Measurements from ENCODE around the gene KCNIP4.

GRCh38 chr4:20761382-20761781, 1187.2 kb downstream of the KCNIP4 start:
- TF ChIP-seq POLR2A (IDR thresholded peaks at IDR 0.05; ENCODE audit: low read depth) (no peak), CTCF (IDR thresholded peaks at IDR 0.05) (no peak), EP300 (IDR thresholded peaks at IDR 0.05) (no peak)

All from esophagus muscularis mucosa (tissue), 4 donors.